Gastrocnemius medialis (tissue), 4 donors: ENCODE data around the gene ZRANB3. TPM values are rescaled to one million over a fixed set of nuclear protein-coding genes. Genes with fewer than 3 reads are reported as not detected.

Source experiments
- ATAC-seq, 2 donors: fragments of 150-250 bp; one replicate each; pipeline ENCODE4 v1.9.1; 2016
- DNase-seq, 2 donors: peaks; one replicate each; pipeline ENCODE4 v3.0.0-alpha.2; 2019
- H3K27ac ChIP-seq, 4 donors: fragments of 200-600 bp; sonication (generic); 1 replicate in 1 of 4; 2 replicates in 3 of 4; pipeline ENCODE4 v1.5.1; 2016 to 2018; ENCODE audit warnings: mild to moderate bottlenecking in 2 of 4, moderate library complexity in 1 of 4
- H3K27me3 ChIP-seq, 3 donors: fragments of 200-600 bp; sonication (generic) in 2 of 3; 1 replicate in 1 of 3; 2 replicates in 2 of 3; pipeline versions ENCODE4 v1.5.1 to v1.6.0; 2016 to 2019; ENCODE audit warnings: mild to moderate bottlenecking in 1 of 3, moderate library complexity in 1 of 3
- H3K36me3 ChIP-seq, 2 donors: fragments of 200-600 bp; sonication (generic) in 1 of 2; one replicate each; pipeline ENCODE4 v1.5.1; 2017 to 2018
- H3K4me1 ChIP-seq, 2 donors: fragments of 200-600 bp; sonication (generic) in 1 of 2; one replicate each; pipeline ENCODE4 v1.5.1; 2016 to 2017; ENCODE audit warnings: mild to moderate bottlenecking in 2 of 2
- H3K4me3 ChIP-seq, 4 donors: fragments of 200-600 bp; sonication (generic) in 3 of 4; 1 replicate in 1 of 4; 2 replicates in 3 of 4; pipeline ENCODE4 v1.5.1; 2016 to 2019; ENCODE audit warnings: mild to moderate bottlenecking in 2 of 4
- H3K9me3 ChIP-seq, 3 donors: fragments of 200-600 bp; sonication (generic) in 2 of 3; 1 replicate in 1 of 3; 2 replicates in 2 of 3; pipeline ENCODE4 v1.5.1; 2016 to 2019
- POLR2A ChIP-seq, 2 donors: fragments of 450-650 bp; IDR thresholded peaks; one replicate each; pipeline ENCODE4 v1.6.1; 2017; ENCODE audit warnings: antibody characterized with exemption in 2 of 2, mild to moderate bottlenecking in 2 of 2, moderate library complexity in 2 of 2
- in situ Hi-C, 4 donors: fragments of 200-750 bp; cut with MboI; loops; one replicate each; pipeline versions ENCODE4 v1.15.0 to v1.8.0; 2017; ENCODE audit warnings: low sequenced_read_pairs in 4 of 4
- intact Hi-C: fragments of 100-400 bp; cut with DNase I; formaldehyde crosslinking; loops from one replicate; pipeline ENCODE4 v1.15.1; 2023; ENCODE audit warnings: low total_unique reads
- total RNA-seq, 4 donors: library from RNA; depleted of rRNA; stranded (reverse); fragments of >200 nt; gene quantifications; one replicate each; pipeline versions ENCODE4 v1.1.0 to v1.2.3, GENCODE V29; 2016
- TF ChIP-seq, protein P1 (sequence below), 5 experiments: fragments of 450-650 bp in 3 of 5; fragments of 200-600 bp in 2 of 5; sonication (generic) in 2 of 5; IDR thresholded peaks in 4 of 5; conservative IDR thresholded peaks in 1 of 5; 1 replicate in 4 of 5; 2 replicates in 1 of 5; pipeline ENCODE4 v1.5.1; 2016 to 2019; ENCODE audit warnings: antibody characterized with exemption in 5 of 5, mild to moderate bottlenecking in 3 of 5, moderate library complexity in 3 of 5

Gene ZRANB3
- total RNA-seq, 4 donors from 2014 or later: 1.9 to 4.8 (median 2.9) TPM

DNA sequence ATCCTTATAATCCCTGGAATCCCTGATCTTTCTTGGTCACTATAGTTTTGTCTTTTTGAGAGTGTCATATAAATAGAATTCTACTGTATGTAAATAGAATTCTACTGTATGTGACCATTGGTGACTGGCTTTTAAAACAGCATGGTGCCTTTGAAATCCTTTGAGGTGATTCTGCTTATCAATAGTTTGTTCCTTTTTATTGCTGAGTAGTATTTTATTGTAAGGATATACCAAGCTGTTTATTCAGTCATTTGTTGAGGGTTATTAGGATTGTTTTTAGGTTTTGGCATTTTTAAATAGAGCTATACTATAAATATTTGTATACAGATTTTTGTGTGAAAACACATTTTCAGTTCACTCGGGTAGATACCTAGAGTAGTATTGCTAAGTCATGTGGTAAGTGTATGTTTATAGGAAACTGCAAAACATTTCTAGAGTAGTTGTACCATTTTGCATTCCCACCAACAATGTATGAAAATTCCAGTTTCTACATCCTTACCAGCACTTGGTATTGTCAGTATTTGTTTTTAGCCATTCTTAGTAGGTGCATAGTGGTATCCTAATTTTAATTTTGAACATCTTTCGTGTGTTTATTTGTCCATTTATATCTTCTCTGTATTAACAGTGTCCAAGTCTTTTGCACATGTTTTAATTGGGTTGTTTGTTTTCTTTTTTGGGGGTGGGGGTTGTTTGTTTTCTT is 433.3 kb downstream of the ZRANB3 start:
- Histone ChIP-seq H3K4me3 (no peak overlapping the region), H3K4me1 (peaks cover 0 to 9% of the 10 kb centered on the region in 2 donors), H3K27ac (no peak overlapping the region), H3K9me3 (no peaks in the 10 kb centered on the region), H3K27me3 (no peaks in the 10 kb centered on the region), H3K36me3 (peaks cover 0 to 27% of the 10 kb centered on the region in 2 donors)
- in situ Hi-C loops (no loop called here), intact Hi-C loops (no loop called here)
- ATAC-seq: no peak
- no peak for DNase-seq
- TF ChIP-seq, protein P1, sequence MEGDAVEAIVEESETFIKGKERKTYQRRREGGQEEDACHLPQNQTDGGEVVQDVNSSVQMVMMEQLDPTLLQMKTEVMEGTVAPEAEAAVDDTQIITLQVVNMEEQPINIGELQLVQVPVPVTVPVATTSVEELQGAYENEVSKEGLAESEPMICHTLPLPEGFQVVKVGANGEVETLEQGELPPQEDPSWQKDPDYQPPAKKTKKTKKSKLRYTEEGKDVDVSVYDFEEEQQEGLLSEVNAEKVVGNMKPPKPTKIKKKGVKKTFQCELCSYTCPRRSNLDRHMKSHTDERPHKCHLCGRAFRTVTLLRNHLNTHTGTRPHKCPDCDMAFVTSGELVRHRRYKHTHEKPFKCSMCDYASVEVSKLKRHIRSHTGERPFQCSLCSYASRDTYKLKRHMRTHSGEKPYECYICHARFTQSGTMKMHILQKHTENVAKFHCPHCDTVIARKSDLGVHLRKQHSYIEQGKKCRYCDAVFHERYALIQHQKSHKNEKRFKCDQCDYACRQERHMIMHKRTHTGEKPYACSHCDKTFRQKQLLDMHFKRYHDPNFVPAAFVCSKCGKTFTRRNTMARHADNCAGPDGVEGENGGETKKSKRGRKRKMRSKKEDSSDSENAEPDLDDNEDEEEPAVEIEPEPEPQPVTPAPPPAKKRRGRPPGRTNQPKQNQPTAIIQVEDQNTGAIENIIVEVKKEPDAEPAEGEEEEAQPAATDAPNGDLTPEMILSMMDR (IDR thresholded peaks at IDR 0.05 in 4 of 5, conservative IDR thresholded peaks at IDR 0.05 in 1 of 5): no peak
- TF ChIP-seq POLR2A (IDR thresholded peaks at IDR 0.05): no peak

GRCh38 chr2:135096665-135097446 is 434.2 kb downstream of the ZRANB3 start:
- H3K27ac ChIP-seq: no peak overlapping the region
- peaks cover 0 to 27% of the 10 kb centered on the region in 2 donors for H3K36me3 ChIP-seq
- intact Hi-C loops (no loop called here), in situ Hi-C loops (no loop called here)
- no peaks in the 10 kb centered on the region for H3K27me3 ChIP-seq
- DNase-seq (no peak), ATAC-seq (no peak)
- no peaks in the 10 kb centered on the region for H3K9me3 ChIP-seq
- peaks cover 0 to 9% of the 10 kb centered on the region in 2 donors for H3K4me1 ChIP-seq
- TF ChIP-seq POLR2A (IDR thresholded peaks at IDR 0.05): no peak
- TF ChIP-seq, protein P1 (IDR thresholded peaks at IDR 0.05 in 4 of 5, conservative IDR thresholded peaks at IDR 0.05 in 1 of 5): no peak
- H3K4me3 ChIP-seq: no peak overlapping the region

- TF ChIP-seq POLR2A (IDR thresholded peaks at IDR 0.05): no peak
- TF ChIP-seq, protein P1 (IDR thresholded peaks at IDR 0.05 in 4 of 5, conservative IDR thresholded peaks at IDR 0.05 in 1 of 5): no peak
- H3K27ac ChIP-seq: no peak overlapping the region
- H3K4me1 ChIP-seq: peaks cover 0 to 7% of the 10 kb centered on the region in 2 donors
- no peaks in the 10 kb centered on the region for H3K27me3 ChIP-seq
- no peak overlapping the region for H3K4me3 ChIP-seq
- no peak for DNase-seq
- in situ Hi-C loops (no loop called here), intact Hi-C loops (no loop called here)
- no peak for ATAC-seq
- H3K36me3 ChIP-seq: peaks cover 0 to 27% of the 10 kb centered on the region in 2 donors
- no peaks in the 10 kb centered on the region for H3K9me3 ChIP-seq
Measured at GRCh38 chr2:135095591-135095990, 435.4 kb downstream of the ZRANB3 start.

DNA sequence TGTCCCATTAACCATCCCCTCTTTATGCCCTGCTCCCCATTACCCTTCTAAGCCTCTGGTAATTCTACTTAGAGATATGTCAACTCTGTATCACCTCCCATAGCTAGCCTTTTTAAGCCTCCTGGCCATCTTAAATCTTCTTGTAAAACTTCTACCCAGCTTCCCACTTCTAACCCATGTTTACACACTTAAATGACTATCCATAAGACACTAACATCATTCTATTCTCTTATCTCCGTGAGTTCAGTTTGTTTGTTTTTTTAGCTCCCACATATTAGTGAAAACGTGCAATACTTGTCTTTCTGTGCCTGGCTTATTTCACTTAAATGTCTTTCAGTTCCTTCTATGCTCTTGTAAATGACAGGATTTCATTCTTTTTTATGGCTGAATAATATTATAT is 436.5 kb downstream of the ZRANB3 start:
- Histone ChIP-seq H3K36me3 (peaks cover 0 to 27% of the 10 kb centered on the region in 2 donors), H3K9me3 (no peaks in the 10 kb centered on the region), H3K27me3 (no peaks in the 10 kb centered on the region), H3K27ac (no peak overlapping the region), H3K4me1 (no peaks in the 10 kb centered on the region), H3K4me3 (no peak overlapping the region)
- ATAC-seq (no peak), DNase-seq (no peak)
- intact Hi-C loops: no loop called here
- no peak for TF ChIP-seq POLR2A (IDR thresholded peaks at IDR 0.05)
- in situ Hi-C loops: no loop called here

- intact Hi-C loops (no loop called here), in situ Hi-C loops (no loop called here)
- Histone ChIP-seq H3K4me3 (no peak overlapping the region), H3K27ac (no peak overlapping the region), H3K4me1 (no peaks in the 10 kb centered on the region), H3K27me3 (no peaks in the 10 kb centered on the region), H3K36me3 (peaks cover 0 to 27% of the 10 kb centered on the region in 2 donors), H3K9me3 (no peaks in the 10 kb centered on the region)
- ATAC-seq (no peak), DNase-seq (no peak)
- TF ChIP-seq, protein P1 (IDR thresholded peaks at IDR 0.05 in 4 of 5, conservative IDR thresholded peaks at IDR 0.05 in 1 of 5): no peak
- no peak for TF ChIP-seq POLR2A (IDR thresholded peaks at IDR 0.05)
Measured at GRCh38 chr2:135093670-135094330, 437.2 kb downstream of the ZRANB3 start.
